RWPE2 (cell line): Measurements from ENCODE around the gene PTPRO.

Experiments
- ATAC-seq: fragments of 200-7000 bp; cut with Tn5 transposase; 3 replicates; pipeline ENCODE4 v1.9.1; 2021; ENCODE audit warnings: low read depth
- DNase-seq: peaks from one replicate; pipeline ENCODE4 v3.0.0-alpha.2; 2020; ENCODE audit warnings: low spot score
- H3K27ac ChIP-seq: fragments of 450-650 bp; 2 replicates; pipeline ENCODE4 v1.5.1; 2017; ENCODE audit warnings: mild to moderate bottlenecking; ENCODE audit not compliant: poor library complexity, severe bottlenecking
- H3K27me3 ChIP-seq: fragments of 250-450 bp; sonication (Bioruptor Pico); 2 replicates; pipeline ENCODE4 v1.5.1; 2021; ENCODE audit warnings: mild to moderate bottlenecking, moderate library complexity; ENCODE audit not compliant: insufficient read depth, poor library complexity, severe bottlenecking
- H3K36me3 ChIP-seq: fragments of 250-450 bp; sonication (Bioruptor Pico); 2 replicates; pipeline ENCODE4 v1.5.1; 2020; ENCODE audit warnings: low read depth, mild to moderate bottlenecking, moderate library complexity
- H3K4me1 ChIP-seq: fragments of 250-450 bp; sonication (Bioruptor Pico); 2 replicates; pipeline ENCODE4 v1.5.1; 2021; ENCODE audit warnings: mild to moderate bottlenecking, moderate library complexity; ENCODE audit not compliant: insufficient read depth, poor library complexity, severe bottlenecking
- H3K4me3 ChIP-seq: fragments of 250-450 bp; sonication (Bioruptor Pico); 2 replicates; pipeline ENCODE4 v1.5.1; 2021; ENCODE audit warnings: mild to moderate bottlenecking, moderate library complexity; ENCODE audit not compliant: severe bottlenecking
- H3K9me3 ChIP-seq: fragments of 250-450 bp; sonication (Bioruptor Pico); 2 replicates; pipeline ENCODE4 v1.5.1; 2021; ENCODE audit warnings: mild to moderate bottlenecking, moderate library complexity; ENCODE audit not compliant: severe bottlenecking
- CTCF ChIP-seq: fragments of 450-650 bp; IDR thresholded peaks from one replicate; pipeline ENCODE4 v1.5.1; 2017; ENCODE audit warnings: mild to moderate bottlenecking, moderate library complexity; ENCODE audit not compliant: poor library complexity, severe bottlenecking

Gene PTPRO

GRCh38 chr12:15304296-15304695, 18.0 kb upstream of the PTPRO start:
- Histone ChIP-seq H3K9me3 (no peaks in the 10 kb centered on the region), H3K4me3 (no peak overlapping the region), H3K27ac (no peak overlapping the region), H3K36me3 (no peaks in the 10 kb centered on the region), H3K4me1 (no peaks in the 10 kb centered on the region), H3K27me3 (no peaks in the 10 kb centered on the region)
- DNase-seq (no peak), ATAC-seq (no peak)
- no peak for TF ChIP-seq CTCF

GRCh38 chr12:15306605-15307004, 15.7 kb upstream of the PTPRO start:
- no peaks in the 10 kb centered on the region for H3K27me3 ChIP-seq
- no peaks in the 10 kb centered on the region for H3K36me3 ChIP-seq
- H3K9me3 ChIP-seq = no peaks in the 10 kb centered on the region
- no peak for ATAC-seq
- TF ChIP-seq CTCF = no peak
- H3K4me1 ChIP-seq = no peaks in the 10 kb centered on the region
- no peak overlapping the region for H3K27ac ChIP-seq
- DNase-seq = no peak
- no peak overlapping the region for H3K4me3 ChIP-seq

- Histone ChIP-seq H3K36me3 (no peaks in the 10 kb centered on the region), H3K4me1 (no peaks in the 10 kb centered on the region), H3K9me3 (no peaks in the 10 kb centered on the region), H3K4me3 (no peak overlapping the region), H3K27ac (no peak overlapping the region), H3K27me3 (no peaks in the 10 kb centered on the region)
- DNase-seq (no peak), ATAC-seq (no peak)
- TF ChIP-seq CTCF = no peak
Observed at GRCh38 chr12:15307079-15307478, 15.2 kb upstream of the PTPRO start.

GRCh38 chr12:15318841-15319240, 3.5 kb upstream of the PTPRO start:
- TF ChIP-seq CTCF = no peak
- ATAC-seq (no peak), DNase-seq (no peak)
- no peaks in the 10 kb centered on the region for H3K27me3 ChIP-seq
- H3K4me1 ChIP-seq = no peaks in the 10 kb centered on the region
- no peak overlapping the region for H3K4me3 ChIP-seq
- no peaks in the 10 kb centered on the region for H3K9me3 ChIP-seq
- no peaks in the 10 kb centered on the region for H3K36me3 ChIP-seq
- no peak overlapping the region for H3K27ac ChIP-seq

GRCh38 chr12:15320881-15321280, 1.4 kb upstream of the PTPRO start:
- Histone ChIP-seq H3K27ac (no peak overlapping the region), H3K4me3 (no peak overlapping the region), H3K4me1 (no peaks in the 10 kb centered on the region), H3K27me3 (no peaks in the 10 kb centered on the region), H3K36me3 (no peaks in the 10 kb centered on the region), H3K9me3 (no peaks in the 10 kb centered on the region)
- ATAC-seq = no peak
- no peak for TF ChIP-seq CTCF
- no peak for DNase-seq
